DND-41 (cell line): Measurements from ENCODE around the gene CALM1.

Experiments
- EZH2 ChIP-seq: IDR thresholded peaks from 3 replicates; pipeline ENCODE4 v1.6.1; 2012; ENCODE audit warnings: borderline replicate concordance, low read depth, mild to moderate bottlenecking, moderate library complexity, low read length, inconsistent platforms; ENCODE audit not compliant: severe bottlenecking
- TF ChIP-seq, protein P1 (sequence below): IDR thresholded peaks from 2 replicates; pipeline ENCODE4 v1.5.1; 2012; ENCODE audit warnings: borderline replicate concordance, low read length, moderate library complexity, mild to moderate bottlenecking; ENCODE audit not compliant: poor library complexity, severe bottlenecking; ENCODE audit errors: extremely low read depth

DNA sequence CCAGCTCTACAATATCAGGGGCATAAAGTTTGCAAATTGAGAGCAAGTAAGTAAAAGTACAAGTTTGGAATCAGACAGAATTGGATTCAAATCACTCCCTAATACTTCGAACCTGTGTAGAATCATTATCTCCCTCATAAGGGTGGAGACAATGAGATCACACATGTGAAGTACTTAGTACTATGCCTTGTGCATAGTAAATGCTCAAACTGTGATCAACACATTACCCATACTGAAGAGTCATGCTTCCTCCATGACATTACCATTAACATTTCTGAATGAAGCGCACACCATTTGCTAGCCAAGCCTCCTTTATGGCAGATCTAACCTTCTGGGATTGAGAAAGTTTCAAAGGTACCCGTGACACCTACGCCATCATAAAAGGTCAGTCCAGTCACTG is 38.5 kb upstream of the CALM1 start:
- TF ChIP-seq, protein P1, sequence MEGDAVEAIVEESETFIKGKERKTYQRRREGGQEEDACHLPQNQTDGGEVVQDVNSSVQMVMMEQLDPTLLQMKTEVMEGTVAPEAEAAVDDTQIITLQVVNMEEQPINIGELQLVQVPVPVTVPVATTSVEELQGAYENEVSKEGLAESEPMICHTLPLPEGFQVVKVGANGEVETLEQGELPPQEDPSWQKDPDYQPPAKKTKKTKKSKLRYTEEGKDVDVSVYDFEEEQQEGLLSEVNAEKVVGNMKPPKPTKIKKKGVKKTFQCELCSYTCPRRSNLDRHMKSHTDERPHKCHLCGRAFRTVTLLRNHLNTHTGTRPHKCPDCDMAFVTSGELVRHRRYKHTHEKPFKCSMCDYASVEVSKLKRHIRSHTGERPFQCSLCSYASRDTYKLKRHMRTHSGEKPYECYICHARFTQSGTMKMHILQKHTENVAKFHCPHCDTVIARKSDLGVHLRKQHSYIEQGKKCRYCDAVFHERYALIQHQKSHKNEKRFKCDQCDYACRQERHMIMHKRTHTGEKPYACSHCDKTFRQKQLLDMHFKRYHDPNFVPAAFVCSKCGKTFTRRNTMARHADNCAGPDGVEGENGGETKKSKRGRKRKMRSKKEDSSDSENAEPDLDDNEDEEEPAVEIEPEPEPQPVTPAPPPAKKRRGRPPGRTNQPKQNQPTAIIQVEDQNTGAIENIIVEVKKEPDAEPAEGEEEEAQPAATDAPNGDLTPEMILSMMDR: no peak
- no peak for TF ChIP-seq EZH2
